NCI-H1105 treated with DMSO at 0.1 percent for 48 hours (cell line): Measurements from ENCODE around the gene PRPF38B.
"Not testable (repeated sequence)": the region's sequence is repeated elsewhere in the genome, so short reads cannot be mapped to it uniquely, and the experiment has no call there.

Experiments used
- DNase-seq: peaks from one replicate; lab custom pipeline; 2025; lab: John Stamatoyannopoulos, UW

PRPF38B gene, protein sequence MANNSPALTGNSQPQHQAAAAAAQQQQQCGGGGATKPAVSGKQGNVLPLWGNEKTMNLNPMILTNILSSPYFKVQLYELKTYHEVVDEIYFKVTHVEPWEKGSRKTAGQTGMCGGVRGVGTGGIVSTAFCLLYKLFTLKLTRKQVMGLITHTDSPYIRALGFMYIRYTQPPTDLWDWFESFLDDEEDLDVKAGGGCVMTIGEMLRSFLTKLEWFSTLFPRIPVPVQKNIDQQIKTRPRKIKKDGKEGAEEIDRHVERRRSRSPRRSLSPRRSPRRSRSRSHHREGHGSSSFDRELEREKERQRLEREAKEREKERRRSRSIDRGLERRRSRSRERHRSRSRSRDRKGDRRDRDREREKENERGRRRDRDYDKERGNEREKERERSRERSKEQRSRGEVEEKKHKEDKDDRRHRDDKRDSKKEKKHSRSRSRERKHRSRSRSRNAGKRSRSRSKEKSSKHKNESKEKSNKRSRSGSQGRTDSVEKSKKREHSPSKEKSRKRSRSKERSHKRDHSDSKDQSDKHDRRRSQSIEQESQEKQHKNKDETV

DNA sequence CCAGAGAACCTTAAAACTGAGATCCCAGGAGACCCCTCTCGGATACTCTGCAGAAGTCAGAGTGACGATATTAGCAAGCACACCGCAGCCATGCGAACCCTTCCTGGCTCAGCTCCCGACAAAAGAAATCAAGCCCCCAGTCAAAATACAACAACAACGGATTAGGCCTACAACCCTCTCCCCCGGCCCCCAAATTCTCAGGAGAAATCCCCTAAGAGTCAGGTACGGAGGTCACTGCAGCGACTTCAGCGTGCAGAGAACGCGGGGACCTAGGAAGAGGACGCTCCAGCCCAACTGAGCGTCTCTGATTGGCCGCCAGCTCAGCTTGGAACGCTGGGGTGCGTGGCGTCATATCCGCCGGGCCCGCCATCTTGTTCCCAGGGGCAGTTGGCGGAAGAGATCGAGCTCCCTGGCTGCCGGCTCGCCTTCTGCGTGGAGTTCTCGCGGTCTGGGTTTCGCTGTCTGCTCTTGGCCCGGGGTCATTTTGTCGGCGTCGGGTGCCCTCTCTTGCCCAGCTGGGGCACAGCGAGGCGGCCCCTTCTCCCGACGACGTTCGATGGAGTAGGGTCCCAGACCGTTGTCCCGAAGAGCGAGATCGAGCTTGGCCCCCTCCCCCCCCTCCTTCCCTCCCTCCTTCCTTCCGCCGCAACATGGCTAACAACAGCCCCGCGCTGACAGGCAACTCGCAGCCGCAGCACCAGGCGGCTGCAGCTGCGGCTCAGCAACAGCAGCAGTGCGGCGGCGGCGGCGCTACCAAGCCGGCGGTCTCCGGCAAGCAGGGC is at the start of gene PRPF38B:
PRPF38B (plus strand) TSS at position 369 of the 782 bp plus-strand sequence; CDS start at position 651, 282 bp downstream.
- DNase-seq = peak; percentile 92

DNA sequence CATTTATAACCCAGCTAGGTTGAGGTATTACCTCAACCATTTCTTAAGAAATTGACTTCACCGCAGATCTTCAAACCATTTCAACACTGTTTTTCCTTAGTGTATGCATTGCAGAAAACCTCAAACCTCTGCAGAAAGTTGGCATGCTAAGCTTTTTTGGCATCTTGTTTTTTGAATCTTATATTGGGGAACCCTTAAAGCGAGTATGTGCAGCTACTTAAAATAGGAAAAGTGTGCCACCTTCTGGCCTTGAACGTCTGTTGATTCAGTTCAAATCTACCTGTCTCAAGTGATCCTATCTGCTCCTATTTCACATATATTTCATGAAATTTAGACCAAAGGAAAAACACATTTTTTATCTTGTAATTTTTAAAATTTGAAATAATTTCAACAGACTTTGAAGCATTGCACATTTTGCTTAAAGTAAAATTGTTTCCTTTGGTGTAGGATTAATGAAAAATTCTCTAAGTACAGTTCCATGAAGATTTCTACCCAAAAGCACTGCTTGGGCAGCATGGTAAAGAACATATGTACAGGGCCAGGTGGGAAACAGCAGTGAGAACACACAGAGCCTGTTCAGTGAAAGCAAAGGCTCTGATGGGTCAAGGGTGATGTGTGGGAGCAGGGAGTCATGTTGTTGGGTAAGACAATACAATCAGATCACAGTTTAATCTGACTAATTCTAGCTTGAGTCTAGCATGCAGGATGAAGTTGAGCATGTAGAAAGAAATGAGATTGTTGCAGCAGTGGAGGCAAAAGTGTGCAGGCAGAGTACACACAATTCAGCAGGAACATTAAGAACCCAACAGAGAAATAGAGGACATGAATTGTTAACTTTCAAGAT is 48.4 kb upstream of the PRPF38B start:
- peak; percentile 72 for DNase-seq

DNA sequence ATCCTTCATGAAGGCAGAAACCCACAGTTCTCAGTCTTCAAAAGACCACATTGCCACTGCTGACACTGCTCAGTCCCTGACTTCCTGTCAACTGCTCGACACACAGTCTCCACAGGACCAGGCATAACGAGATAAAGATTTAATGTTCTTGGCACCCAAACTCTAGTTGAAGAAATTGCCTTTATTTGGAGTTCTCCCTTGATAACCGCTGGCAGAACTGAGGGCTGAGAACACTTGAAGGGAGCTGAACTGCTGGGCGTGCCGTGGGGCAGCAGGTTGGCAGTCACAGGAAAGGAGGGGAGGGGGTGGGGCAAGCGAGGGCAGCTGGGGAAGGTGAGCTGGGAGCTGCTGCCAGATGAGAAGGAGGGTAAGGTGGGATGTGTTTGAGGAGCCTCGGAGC is 47.1 kb upstream of the PRPF38B start:
- DNase-seq = no peak

DNA sequence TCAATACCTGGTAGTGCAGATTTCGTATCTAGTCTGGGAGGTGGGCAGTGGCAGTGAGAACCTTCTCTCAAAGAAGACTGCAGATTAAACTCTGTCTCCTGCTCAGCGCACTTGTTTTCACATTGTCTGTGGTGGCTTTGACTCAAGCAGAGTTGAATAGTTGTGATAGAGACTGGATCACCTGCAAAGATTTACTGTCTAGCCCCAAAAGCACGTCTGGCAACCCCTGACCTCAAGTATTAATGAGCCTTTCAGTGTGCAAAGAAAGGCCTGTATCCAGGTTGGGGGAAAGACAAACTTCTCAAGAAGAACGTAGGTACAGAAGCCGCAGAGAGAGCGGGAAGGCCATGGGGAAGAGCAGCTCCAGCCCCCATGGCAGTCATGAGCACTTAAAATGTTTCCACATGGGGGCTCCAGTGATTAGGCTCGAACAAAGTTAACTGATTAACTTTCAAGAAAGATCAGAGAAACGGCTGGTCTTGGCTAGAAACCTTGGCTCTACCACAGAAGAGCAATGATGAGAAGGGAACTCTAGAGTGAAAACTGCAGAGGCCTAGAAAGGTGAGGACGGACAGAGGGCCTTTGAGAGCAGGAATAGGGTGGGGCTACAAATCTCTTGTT is 46.4 kb upstream of the PRPF38B start:
- DNase-seq = no peak

DNA sequence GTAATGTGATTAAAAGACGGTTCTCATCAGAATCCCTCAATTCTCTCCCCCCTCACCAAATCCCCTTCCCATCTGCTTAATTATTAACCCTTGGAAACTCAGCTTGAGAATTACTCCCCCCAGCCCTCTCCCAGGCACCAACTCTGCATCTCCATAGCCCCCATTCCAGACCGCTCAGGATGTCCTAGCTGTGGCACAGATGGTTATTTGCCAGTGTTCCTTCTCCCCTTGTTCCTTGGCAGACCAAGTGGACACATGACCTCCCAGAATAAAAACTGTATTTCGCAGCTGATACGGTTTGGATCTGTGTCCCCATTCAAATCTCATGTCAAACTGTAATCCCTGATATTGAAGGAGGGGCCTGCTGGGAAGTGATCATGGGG is 45.9 kb upstream of the PRPF38B start:
- no peak for DNase-seq

DNA sequence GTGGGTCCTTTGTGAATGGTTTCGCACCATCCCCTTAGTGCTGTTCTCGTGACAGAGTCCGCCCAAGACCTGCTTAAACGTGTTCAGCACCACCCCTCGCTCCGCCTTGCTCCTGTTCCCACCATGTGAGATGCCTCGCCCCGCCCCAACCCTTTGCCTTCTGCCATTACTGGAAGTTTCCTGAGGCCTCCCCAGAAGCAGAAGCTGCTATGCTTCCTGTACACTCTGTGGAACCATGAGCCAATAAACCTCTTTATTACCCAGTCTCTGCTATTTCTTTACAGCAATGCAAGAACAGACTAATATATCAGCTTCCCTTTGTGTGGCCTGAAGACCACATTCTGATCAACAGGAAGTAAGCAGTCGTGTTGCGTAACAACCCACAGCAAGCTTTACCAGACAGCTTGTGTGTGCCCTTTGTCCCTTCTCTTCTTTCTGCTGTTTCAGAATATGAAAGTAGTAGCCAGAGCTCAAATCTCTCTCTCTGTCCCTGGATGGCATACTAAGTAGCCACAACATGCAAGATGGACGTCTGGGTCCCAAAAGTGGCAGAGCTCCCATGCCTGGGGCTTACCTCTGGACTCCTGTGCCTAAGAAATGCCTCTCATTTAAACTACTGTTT is 45.4 kb upstream of the PRPF38B start:
- no peak for DNase-seq

DNA sequence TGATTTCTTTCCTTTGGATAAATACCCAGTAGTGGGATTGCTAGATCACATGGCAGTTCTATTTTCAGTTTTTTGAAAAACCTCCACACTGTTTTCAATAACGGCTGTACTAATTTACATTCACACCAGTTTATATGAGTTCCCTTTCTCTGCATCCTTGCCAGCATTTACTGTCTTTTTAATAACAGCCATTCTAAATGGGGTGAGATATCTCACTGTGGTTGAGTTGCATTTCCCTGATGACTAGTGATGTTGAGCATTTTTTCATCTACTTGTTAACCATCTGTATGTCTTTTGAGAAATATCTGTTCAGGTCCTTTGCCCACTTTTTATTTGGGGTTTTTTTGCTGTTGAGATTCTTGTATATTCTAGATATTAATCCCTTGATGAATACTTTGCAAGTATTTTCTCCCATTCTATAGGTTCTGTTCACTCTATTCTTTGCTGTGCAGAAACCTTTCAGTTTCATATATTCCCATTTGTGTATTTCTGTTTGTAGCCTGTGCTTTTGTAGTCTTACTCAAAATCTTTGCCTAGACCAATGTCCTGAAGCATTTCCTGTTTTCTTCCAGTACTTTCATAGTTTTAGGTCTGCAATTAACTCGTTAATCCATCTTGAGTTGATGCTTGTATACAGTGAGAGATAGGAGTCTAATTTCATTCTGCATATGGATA is 38.5 kb upstream of the PRPF38B start:
- DNase-seq = no peak

DNA sequence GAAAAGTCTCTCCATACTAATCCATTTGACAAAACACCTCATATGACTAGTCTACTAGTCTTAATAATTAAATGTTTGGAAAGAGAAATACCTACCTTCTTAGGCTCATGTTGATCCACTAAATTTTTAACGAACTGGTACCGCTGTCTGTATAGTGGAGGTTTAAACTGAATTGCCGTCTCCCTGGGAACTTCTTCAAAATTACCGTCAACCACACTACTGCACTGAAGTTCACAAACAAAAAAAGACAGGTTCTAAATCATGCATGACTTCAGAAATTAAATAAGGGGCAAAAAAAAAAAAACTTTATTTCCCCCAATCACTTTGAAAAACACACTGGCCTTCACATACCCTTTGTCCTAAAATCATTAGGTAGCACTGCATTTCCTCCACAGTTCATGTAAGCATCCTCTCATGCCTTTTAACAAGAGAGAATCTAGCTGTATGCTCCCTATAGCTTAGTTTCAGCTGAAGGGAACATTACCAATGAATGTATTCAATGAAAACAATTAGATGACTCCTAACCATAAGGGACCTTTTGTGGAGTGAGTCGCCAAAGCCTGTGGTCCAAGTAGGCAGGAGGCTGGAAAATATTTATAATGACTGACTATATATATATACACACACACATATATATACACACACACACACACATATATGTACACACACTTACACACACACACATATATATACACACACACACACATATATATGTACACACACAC is 34.6 kb upstream of the PRPF38B start:
- no peak for DNase-seq

DNA sequence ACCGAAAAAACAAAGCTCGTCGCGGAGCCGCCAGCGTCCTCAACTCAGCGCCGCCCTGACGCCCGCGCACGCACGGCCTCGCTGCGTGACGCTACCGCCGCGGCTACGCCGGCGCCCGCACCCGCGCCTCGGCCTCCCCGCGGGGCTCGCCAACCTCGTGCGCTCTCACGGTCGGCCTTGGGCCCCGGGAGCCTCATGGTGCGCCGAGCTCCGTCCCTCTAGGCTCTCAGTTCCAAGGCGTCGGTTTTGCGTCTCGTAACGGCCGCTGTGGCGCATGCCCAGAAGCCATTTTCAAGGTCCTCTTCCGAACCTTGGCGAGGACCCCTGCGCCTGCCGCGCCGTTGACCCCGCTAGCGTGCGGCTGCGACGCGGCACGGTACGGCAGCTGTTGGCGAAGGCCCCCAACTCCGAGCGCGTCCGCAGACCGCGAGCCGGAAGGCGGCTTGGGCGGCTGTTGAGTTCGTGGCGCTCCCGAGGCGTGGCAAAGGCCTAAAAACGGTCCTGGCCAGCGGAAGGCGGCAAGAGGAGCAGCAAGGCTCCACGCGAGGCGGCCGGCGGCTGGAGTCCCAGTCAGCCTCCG is 31.0 kb upstream of the PRPF38B start, which contains the start of gene HENMT1:
HENMT1 (minus strand) TSS at position 64 of the 580 bp plus-strand sequence. CDS start 1,209 bp downstream, outside the sequence.
- DNase-seq = no peak

DNA sequence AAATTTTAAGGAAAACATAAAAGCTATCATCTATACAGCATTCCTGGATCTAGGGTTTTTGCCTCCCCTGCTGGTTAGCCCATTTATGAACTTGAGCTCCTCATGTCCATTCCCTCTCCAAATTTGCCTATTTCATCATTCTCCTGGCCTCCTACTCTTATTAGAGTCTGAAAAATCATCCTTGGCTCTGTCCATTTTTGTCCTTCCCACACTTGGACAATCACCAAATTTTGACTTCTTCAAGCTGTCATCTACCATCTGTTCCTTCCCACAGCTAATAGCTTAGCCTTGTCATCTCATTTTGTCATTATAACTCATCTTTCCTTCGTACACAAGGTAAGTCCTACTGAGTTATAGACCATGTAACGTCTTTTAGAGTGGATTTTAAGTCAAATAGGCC is 29.0 kb upstream of the PRPF38B start:
- DNase-seq = no peak

DNA sequence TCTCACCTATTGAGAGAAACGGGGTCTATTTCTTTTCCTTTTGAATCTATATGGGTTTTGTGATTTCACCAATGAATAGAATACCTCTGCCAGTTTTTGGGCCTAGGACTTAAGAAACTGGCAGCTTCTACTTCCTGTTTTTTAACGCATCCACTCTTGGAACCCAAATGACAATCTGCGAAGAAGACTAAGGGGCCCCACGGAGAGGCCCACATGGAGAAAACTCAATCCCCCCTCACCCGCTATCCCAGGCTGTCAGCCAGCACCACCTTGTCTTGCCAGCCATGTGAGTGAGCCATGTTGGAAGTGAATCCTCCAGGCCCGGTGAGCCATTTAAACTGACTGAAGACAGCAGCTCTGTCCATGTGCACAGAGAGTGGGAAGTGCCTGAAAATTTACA is 27.6 kb upstream of the PRPF38B start:
- no peak for DNase-seq

DNA sequence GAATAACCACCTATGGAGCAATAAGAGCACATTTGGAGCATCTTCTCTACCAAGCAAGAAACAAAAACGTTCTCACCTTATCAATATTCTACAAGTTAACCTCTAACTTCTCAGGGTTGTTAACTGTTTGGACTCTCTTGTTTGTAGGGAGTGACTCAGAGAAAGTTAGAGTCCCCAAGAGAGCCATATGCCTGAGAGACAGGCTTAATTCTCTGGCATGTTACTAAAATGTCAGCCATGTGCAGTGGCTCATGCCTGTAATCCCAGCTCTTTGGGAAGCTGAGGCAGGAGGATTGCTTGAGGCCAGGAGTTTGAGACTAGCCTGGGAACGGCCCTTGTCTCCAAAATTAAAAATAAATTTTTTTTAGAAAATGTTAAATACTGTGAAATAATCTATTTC is 27.0 kb upstream of the PRPF38B start:
- no peak for DNase-seq

DNA sequence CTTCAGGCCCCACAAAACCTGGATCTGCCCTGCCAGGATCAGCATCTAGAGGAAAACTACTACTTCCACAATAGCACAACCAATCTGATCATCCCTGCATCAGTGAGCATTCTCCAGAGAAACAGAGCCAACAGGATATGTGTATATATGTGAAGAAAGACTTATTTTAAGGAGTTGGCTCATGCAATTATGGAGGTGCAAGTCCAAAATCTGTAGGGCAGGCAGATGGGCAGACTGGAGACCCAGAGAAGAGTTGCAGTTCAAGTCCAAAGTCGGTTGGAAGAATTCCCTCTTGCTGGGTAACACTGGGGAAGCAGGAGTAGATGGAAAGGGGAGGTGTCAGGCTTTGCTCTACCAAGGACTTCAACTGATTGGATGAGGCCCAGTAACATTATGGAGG is 26.3 kb upstream of the PRPF38B start:
- DNase-seq = no peak

DNA sequence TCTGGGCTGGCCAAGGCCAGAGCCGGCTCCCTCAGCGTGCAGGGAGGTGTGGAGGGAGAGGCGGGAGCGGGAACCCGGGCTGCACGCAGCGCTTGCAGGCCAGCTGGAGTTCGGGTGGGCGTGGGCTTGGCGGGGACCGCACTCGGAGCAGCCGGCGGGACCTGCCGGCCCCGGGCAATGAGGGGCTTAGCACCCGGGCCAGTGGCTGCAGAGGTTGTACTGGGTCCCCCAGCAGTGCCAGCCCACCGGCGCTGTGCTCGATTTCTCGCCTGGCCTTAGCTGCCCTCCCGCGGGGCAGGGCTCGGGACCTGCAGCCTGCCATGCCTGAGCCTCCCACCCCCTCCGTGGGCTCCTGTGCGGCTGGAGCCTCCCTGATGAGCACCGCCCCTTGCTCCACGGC is 24.7 kb upstream of the PRPF38B start:
- DNase-seq = not testable (repeated sequence)

DNA sequence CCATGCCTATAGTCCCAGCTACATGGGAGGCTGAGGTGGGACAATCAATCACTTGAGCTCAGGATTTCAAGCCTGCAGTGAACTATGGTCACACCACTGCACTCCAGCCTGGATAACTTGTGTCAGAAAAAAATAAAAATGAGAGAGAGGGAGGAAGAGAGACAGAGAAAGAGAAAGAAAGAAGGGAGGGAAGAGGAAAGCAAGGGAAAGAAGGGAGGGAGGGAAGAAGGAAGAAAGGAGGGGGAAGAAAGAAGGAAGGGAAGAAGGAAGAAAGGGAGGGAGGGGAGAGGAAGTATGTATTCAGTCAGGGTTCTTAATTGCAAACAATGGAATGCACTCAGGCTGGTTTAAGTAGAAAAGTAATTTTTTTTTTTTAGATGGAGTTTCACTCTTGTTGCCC is 23.3 kb upstream of the PRPF38B start:
- no peak for DNase-seq

DNA sequence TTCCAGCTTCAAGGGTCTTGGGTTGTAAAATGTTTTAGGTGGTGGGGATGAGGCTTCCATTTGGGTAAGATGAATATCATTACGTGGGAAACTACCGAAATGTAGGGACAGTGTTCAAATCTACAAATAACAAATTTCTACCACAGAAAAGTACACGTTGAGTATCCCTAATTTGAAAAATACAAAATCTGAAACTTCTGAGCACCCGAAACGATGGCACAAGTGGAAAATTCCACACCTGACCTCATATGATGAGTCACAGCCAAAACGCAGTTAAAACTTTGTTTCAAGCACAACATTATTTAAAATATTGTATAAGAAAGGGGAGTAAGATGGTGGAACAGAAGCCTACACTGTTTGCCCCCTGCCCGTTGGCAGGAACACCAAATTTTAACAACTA is 22.4 kb upstream of the PRPF38B start:
- no peak for DNase-seq

DNA sequence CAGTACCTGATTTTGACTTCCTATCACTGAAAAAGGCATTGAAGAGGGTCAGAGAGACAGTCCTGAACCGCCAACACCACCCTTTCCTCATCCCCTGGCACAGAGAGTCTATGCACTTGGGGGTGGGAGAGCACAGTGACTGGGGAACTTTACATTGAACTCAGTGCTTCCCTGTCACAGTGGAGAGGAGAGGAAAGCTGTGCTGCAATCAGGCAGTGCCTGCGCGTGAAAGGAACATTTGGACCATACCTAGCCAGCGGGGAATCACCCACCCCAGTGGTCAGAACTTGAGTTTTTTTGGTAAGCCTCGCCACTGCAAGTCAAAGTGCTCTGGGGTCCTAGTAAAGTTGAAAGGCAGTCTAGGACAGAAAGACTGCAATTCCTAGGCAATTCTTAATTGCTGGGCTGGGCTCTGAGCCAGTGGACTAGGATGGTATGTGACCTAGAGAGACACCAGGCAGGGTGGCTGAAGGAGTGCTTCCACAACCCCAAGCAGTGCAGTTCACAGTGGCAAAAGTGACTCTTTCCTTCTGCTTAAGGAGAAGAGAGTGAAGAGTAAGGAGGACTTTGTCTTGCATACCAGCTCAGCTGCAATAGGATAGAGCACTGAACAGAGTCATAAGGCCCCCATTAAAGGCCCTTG is 21.9 kb upstream of the PRPF38B start:
- no peak for DNase-seq

DNA sequence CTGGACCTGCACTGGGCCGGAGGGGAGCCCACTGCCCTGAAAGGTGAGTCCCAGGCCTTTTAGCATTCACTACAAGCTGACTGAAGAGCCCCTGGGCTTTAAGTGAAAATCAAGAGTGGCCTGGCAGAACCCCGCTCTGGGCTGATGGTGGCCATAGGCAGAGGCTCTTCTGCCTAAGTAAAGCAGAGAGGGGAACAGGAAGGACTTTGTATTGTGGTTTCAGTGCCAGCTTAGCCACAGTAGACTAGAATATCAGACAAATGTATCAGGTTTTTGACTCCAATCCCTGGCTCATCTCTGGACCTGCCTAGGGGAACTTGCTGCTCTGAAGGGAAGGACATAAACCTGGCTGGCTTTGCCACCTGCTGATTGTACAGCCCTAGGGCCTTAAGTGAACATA is 21.0 kb upstream of the PRPF38B start:
- no peak for DNase-seq

DNA sequence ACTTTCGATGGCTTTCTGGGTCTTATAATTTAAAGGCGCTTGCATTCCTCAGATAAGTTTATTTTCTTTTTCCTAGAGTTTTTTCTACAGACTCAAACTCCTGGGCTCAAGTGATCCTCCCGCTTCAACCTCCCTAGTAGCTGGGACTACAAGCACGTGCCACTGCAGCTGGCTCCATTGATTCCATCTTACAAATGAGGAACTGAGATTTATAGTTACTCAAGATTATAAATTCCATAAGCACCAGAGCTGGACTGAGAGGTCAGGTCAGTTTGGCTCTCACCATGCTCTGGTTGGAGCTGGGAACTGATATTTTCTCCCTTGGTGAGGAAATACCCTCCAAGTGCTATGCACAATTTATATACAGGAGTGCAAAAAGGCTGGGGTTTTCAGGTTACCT is 13.4 kb upstream of the PRPF38B start:
- no peak for DNase-seq
